ENCODE data around the gene CYB5D1.

Gene CYB5D1

DNA sequence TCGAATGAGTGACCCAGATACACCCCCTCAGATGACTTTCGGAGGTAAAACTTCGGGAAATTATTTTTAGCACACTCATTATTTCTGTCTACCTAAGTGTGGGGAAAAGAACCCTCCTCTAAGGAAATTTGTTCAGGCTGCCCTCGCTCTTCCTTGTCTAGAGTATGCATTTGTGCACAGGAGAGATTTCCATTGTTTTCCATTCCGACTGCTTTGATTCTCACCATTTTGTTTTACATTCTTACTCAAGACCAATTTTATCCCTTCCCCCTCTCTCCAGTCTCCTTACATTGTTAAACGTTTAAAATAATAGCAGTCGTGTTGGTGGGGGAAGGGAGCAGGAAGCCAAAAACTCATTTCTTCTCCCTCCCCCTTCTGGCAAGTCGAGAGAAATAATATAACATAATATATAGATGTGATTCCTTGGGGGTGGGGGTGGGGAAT lies 29.3 kb downstream of the CYB5D1 start:
- no peak for DNase-seq

DNA sequence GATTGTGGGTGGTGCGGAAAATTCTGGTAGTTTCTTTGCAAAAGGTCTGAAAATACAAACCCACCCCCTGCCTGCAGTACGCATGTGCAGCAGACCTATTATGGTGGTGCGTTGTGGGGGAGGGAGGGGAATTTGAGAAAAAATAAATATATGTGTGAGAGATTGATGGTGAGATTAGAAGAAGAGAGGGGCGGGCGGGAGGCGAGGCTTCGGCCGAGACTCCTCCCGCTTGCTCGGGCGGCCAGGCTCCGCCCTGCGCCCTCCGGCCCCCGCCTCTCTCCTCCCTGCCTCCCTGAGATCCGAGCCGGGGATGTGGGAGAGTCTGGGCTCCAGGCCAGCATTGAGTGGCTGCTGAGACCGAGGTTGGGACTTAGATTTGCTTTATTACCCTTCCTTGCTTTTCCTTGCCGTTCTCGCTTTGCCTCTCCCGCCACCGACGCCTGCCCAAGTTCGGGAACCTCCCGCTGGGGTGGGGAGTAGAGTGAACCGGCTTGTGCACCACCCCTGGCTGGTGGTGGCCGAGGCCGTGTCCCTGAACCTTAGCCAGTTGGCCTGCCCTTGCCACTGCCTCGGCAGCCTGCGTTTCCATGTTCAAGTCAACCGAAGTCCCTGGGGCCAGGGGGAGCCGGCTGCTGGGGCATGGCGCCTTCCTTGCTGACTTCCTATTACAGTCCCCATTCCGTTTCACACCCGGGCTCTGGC lies 29.8 kb downstream of the CYB5D1 start:
- peak; percentile 88 for DNase-seq

DNA sequence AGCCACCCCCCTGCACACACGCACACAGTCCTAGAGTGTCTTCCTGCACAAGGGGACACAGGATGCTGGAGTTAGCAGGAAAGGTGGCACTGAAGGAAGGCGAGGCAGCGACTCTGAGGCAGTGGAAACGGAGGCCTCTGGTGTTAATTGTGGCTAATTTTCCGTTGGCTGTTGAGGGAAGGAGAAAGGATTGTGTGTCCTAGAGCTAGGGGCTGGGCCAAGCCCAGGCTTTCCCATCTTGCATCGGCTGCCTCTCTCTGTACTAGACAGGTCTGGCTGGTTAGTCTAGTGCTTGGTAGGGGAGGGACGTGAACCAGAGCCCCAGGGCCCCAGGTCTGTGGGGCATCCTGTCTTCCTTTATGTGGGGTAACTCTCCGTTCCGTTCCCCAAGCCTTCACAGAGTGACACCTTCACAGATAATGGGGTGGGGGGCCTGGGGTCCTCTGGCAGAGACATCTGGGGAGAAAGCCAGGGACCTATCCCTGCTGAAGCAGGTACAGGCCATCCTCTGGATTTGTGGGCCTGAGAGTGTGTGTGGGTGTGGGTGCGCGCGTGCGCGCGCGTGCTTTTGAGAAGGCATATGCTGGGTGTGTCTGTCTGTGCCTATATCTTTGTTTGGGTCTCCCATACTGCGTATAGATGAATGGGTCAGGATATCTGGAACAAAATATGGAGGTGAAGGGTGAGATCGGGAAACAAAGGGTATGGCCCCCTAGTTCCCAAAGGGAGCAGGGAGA lies 30.5 kb downstream of the CYB5D1 start, which contains the start of gene CHD3:
Gene CHD3 (plus strand): TSS at position 606 of the 737 bp plus-strand sequence. CDS start 212 bp downstream, outside the sequence.
- peak; percentile 77 for DNase-seq

DNA sequence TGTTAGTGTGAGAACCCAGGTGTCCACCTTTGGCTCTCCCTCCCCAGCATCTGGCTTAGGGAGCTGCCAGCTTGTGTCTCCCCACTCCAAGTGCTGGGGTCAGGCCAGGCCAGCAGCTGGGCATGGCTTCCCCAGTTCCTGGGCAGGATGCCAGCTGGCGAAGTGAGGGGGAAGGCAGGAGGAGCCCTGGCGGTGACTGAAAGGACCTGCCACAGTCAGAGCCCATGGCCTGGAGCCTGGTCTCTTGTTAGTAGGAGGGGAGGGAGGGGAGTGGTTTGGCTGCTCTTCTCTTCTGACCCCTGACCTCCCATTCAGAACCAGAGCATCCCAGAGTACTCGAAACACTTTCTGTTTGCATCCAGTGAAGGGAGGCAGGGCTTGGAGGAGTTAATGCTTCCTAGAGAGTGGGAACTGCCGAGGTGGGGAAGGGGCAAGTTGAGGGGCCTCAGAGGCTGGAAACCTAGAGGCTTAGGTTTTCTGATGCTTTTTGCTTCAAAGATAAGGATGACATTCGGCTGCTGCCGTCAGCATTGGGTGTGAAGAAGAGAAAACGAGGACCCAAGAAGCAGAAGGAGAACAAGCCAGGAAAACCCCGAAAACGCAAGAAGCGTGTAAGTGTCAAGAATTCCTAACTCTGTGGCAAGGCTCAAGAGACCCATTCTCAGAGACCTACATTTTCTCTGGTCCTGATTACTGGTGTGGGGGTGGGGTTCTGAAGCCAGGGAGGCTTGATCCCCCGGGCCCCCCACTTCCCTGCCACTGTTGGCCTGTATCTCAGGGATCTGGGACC lies 31.6 kb downstream of the CYB5D1 start:
- DNase-seq, result peak; percentile 62

DNA sequence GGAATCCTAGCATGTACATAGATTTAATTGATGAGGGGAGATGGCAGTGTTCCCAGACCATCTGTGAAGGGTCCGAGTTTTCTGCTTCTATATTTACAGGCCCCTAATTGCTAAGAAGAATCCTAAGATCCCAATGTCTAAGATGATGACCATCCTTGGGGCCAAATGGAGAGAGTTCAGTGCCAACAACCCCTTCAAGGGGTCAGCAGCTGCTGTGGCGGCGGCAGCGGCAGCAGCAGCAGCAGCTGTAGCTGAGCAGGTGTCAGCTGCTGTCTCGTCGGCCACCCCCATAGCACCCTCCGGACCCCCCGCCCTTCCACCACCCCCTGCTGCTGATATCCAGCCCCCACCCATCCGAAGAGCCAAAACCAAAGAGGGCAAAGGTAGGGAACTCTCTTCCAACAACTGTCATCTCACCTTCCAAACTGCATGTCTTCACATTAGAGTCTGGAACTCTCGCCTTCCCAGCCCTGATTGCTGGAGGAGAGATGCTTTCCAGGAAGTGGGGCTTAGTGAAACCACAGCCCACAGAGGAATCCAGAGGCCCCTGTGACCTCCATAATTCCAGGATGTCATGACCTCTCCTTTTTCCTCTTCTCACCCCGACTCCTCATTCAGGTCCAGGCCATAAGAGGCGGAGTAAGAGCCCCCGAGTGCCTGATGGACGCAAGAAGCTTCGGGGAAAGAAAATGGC lies 35.5 kb downstream of the CYB5D1 start:
- no peak for DNase-seq

DNA sequence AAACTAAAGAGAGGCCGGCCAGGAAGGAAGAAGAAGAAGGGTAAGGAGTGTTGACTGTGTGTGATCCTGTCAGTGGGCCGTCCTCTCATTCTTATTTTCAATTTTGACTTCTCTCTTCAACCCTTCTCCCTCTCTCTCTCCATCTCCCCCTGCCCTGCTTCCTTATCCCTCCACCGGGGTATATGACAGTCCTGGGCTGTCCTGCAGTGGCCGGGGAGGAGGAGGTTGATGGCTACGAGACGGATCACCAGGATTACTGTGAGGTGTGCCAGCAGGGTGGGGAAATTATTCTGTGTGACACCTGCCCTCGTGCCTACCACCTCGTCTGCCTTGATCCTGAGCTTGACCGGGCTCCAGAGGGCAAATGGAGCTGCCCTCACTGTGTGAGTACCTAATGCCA lies 36.4 kb downstream of the CYB5D1 start:
- no peak for DNase-seq

DNA sequence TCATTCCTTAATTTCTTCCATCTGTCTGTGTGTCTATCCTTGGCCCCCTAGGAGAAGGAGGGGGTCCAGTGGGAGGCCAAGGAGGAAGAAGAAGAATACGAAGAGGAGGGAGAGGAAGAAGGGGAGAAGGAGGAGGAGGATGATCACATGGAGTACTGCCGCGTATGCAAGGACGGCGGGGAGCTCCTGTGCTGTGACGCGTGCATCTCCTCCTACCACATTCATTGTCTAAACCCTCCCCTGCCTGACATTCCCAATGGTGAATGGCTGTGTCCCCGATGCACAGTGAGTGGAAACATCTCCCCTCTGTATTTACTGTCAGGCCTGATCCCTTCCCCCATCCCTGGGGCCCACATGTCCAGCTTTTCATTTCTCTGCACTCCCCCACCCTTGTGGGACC lies 37.1 kb downstream of the CYB5D1 start:
- DNase-seq, result no peak

DNA sequence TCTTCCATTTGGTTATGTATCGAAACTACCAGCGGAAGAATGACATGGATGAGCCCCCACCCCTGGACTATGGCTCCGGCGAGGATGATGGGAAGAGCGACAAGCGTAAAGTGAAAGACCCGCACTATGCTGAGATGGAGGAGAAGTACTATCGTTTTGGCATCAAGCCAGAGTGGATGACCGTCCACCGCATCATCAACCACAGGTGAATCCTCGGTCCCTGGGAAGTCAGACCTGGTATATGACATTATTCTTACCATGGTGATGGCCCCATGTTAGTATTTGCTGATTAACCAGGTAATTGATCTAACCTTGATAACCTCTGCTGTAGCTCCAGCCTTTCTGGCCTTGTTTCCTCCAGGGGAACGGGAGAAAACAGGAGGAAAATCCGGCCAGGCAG lies 39.3 kb downstream of the CYB5D1 start:
- no peak for DNase-seq

DNA sequence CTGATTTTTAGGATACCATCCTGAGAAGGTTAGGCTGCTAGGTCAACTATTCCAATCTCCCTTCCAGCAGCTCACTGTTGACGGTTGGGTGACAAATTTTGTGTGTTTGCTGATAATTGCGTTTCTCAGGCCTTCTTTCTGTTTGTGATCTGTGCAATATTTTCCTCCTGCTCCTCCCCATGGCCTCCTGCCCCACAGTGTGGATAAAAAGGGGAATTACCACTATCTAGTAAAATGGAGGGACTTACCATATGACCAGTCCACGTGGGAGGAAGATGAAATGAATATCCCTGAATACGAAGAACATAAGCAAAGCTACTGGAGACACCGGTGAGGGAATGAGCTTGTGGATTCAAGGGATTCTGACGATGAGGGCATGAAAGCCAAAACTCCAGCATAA lies 40.0 kb downstream of the CYB5D1 start:
- DNase-seq, result no peak

DNA sequence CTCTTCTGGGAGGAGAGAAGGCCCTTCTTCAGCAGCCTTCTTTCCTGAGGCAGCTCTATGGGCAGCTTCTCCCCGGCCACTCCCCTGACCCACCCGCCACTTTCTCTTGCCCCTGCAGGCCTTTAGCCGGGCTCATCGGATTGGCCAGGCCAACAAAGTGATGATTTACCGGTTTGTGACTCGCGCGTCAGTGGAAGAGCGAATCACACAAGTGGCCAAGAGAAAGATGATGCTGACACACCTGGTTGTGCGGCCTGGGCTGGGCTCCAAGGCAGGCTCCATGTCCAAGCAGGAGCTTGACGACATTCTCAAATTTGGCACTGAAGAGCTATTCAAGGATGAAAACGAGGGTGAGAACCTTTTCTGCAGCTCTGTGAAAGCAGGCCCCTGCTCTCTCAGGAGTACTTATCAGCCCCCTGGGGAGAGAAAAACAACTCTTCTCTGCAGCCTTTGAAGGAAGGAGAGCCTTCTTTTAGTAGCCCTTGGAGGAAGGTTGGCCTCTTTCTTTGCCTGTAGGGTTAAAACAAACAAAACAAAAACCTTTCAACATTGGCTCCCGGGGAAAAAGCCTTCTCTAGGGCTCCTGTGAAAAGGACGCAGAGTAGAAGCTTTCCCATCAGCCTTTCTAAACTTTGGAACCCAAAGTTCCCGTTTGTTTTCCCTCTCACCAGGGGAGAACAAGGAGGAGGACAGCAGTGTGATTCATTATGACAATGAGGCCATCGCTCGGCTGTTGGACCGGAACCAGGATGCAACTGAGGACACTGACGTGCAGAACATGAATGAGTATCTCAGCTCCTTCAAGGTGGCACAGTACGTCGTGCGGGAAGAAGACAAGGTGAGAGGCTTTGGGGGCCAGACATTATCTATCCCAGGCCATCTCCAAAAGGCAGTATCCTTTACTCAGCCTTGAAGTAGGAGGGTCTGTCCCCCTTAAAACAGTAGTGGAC lies 45.6 kb downstream of the CYB5D1 start:
- DNase-seq, result no peak

DNA sequence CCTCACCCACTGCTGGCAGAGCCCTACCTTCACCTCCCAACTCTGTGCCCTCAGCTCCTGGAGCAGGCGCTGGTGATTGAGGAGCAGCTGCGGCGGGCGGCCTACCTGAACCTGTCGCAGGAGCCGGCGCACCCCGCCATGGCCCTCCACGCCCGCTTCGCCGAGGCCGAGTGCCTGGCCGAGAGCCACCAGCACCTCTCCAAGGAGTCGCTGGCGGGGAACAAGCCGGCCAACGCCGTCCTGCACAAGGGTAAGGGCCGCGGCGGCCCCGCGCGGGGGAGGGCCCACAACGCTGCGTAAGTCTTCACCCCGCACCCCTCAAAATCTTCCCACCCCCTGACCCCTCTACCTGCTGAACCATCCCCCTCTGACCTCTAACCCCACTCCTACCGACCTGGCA lies 51.3 kb downstream of the CYB5D1 start:
- no peak for DNase-seq

DNA sequence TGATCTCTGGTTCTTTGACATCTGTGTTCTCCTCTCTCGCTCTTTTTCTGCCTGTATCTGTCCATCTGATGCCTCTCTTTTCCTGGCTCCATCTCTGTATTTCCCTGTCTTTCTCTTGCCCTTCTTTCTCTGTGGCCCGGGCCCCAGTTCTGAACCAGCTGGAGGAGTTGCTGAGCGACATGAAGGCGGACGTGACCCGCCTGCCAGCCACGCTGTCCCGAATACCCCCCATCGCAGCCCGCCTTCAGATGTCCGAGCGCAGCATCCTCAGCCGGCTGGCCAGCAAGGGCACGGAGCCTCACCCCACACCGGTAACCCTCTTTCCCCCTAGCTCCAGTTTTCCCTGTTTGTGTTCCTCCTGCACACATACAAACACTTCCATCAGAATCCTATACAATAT lies 52.5 kb downstream of the CYB5D1 start:
- no peak for DNase-seq

DNA sequence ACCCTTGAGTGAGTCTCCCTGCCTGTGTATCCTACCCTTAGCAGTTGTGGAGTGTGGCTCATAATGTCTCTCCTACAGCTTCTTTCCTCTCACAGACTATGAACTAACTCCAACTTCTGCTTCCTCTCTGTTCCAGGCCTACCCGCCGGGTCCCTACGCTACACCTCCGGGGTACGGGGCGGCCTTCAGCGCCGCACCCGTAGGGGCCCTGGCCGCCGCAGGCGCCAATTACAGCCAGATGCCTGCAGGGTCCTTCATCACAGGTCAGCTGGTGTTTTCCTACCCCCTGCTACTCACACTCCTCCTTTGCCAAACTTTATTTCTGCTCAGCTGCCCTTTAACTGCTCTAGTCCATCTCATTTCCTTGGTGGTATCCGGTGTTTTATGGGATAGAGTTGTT lies 52.9 kb downstream of the CYB5D1 start:
- no peak for DNase-seq

DNA sequence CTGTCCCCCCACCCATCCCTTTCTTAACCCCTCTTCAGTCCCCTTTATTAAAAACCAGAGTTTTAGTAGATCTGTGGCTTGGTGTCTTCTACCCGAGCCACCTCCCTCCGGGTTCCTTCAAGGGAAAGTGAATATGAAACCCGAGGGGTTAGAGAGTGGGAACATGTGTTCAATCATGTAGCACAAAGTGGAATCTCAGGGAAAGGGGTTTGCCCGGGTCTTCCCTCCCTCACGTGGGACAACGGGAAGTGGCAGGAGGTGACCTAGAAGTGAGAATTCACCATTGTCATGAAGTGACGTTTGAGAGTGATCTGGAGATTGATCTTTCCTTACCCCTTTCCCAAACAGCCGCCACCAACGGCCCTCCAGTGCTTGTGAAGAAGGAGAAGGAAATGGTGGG lies 53.3 kb downstream of the CYB5D1 start:
- no peak for DNase-seq
